NCI-H128 (cell line): ENCODE measurements around the gene SLC9A7.

Source experiments
- DNase-seq: peaks from one replicate; lab custom pipeline; 2025; ENCODE audit not compliant: unreplicated experiment; lab: John Stamatoyannopoulos, UW

SLC9A7 gene

DNA sequence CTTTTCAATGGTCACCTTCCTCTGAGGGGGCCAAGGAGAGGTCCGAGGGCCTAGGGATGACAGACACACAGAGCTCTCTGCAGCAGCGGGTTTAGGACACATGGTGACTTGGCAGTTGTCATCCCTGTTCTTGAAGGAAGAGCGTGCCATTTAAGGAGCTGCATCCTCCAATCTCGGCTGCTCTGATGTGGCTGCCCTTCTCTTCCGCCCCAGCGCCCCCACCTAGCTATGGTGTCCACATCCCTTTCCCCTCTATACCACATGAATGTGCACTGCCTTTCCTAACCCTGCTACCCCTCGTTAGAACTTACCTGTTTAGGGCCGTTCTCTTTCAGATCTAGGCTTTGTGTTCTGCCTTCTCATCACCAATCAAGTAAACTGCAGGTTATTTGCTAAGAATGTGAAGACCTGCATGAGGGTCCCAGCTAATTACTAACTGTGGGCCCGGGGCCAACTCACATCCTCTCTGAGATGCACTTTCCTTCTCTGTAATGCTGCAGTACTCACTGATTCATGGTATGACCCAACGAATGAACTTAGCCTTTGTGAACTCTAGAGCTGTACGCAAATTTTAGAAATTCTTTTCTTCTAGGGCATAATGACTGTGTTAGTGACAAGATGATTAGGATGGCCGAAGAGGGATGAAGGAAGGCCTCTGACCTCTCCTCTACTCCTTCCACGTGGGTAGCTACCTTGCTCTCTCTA, 147.1 kb downstream of the SLC9A7 start:
- DNase-seq: no peak

- no peak for DNase-seq
These were observed 148.8 kb downstream of the SLC9A7 start for GRCh38 chrX:46610070-46610658.

DNA sequence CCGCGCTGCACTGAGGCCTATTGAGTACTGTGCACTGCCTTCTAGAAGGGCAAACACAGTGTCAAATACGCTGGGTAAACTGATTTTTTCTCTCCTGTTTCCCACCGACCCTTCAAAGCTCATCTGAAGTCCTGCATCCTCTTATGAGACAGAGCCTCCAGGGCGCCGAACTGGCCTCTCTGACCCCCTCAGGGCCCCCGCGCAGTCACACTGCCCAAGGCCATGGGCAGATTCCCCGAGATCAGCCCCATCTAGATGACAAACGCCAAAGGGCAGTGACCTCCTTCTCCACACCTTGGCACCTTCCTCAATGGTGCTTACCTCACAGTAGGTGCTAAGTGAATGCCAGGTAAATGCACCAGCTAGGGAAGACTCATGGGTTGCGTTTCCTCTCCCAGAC, 151.0 kb downstream of the SLC9A7 start:
- DNase-seq: no peak

DNA sequence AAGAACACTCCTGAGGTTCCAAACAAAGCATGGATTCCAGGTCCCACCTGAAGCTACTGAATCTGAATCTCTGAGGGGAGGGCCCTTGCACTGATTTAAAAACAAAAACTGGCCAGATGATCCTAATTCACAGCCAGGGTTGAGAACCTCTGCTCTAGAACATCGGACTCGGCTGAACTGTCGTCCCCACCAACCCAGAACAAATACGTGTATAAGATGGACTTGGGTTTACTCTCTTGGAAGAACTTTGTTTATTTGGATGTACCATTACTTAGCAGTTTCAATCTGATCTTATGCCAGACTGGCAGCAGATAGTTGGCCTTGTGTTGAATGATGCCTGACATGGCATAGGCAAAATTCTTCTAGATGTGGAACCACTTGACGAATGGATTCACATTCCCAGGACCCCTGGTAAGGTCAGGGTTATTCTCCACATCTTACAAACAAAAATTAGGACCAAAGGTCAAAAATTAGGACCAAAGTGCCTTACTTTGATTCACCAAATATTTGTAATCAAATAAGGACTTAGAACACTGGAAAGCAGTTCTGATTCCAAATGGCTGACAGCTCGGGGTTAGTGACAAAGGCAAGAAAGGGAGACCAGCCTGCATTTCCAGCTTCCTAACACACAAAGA, 156.3 kb downstream of the SLC9A7 start:
- no peak for DNase-seq

GRCh38 chrX:46601283-46601682, 157.6 kb downstream of the SLC9A7 start:
- DNase-seq: no peak

- DNase-seq: no peak
These were observed 159.8 kb downstream of the SLC9A7 start for GRCh38 chrX:46599051-46599560.

DNA sequence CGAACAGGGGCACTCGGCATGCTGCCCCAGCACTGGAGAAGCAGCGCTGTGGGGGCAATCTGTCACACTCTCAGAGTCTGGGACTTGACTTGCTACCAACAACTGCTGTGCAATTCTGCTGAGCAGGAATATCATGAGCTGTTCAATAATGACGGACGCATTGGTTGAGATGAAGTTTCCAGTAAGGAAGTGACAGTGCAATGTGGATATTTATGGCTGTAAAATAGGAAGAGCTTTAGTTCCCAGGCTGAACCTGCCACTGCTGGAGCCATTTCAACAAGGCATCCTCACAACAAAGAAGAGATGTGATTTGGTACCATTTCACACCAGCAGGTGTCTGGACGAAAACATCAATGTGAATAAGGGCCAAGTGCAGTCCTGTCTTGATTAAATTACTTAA, 161.1 kb downstream of the SLC9A7 start:
- no peak for DNase-seq

DNA sequence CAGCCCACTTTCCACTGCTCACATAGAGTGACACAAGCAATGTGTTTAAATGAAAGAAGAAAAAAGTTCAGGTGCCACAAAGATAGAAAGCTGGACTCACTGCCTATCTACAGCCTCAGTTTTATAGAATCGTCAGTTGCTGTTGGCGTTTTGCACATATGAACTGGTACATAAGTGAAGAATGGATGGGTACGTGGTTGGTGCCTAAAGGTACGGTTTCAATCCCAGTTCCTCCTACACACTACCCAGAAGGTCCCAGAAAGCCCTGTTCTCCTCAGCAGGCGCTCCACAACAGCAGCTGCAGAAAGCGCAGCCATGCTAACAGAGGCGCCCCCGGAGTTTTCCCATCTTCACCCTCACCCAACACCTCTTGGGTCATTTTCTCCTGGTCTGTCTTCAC, 161.7 kb downstream of the SLC9A7 start:
- DNase-seq: no peak

- DNase-seq: no peak
These were observed 163.8 kb downstream of the SLC9A7 start for GRCh38 chrX:46595084-46595483.

DNA sequence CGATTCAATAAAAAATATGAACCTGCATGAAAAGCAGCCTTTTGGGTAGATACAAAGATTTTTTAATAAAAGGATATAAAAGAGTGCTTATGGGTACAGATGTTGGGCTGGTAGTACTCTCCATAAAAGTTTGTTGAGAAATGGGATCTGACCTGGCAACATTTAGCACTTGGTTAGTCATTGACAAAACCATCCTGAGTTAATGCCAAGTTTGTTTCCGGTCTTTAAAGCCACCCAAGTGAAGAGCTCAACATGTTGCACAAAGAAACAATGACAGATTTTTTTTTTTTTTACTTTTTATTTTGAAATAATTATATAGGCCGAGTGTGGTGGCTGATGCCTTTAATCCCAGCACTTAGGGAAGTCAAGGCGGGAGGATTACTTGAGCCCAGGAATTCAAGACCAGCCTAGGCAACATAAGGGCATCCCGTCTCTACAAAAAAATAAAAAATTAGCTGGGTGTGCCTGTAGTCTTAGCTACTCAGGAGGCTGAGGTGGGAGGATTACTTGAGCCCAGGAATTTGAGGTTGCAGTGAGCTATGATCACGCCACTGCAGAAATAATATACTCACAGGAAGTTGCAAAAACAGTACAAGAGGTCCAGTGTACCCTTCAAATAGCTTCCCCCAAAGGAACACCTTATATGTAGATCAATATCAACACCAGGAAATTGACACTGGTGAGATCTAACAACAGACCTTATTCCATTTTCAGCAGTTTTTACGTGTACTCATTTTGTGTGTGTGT, 168.8 kb downstream of the SLC9A7 start:
- DNase-seq: no peak

GRCh38 chrX:46588263-46588662, 170.7 kb downstream of the SLC9A7 start:
- no peak for DNase-seq

GRCh38 chrX:46587753-46588171, 171.2 kb downstream of the SLC9A7 start:
- DNase-seq: no peak

GRCh38 chrX:46587158-46587557, 171.8 kb downstream of the SLC9A7 start:
- DNase-seq: no peak

- no peak for DNase-seq
These were observed 174.2 kb downstream of the SLC9A7 start for GRCh38 chrX:46584736-46585135.

GRCh38 chrX:46582966-46583365, 176.0 kb downstream of the SLC9A7 start:
- DNase-seq: no peak

GRCh38 chrX:46582325-46582724, 176.6 kb downstream of the SLC9A7 start:
- DNase-seq: no peak

- DNase-seq: no peak
These were observed 178.3 kb downstream of the SLC9A7 start for GRCh38 chrX:46580613-46581012.

GRCh38 chrX:46579250-46579649, 179.7 kb downstream of the SLC9A7 start:
- DNase-seq: no peak

GRCh38 chrX:46577221-46578005, 181.5 kb downstream of the SLC9A7 start:
- no peak for DNase-seq

GRCh38 chrX:46576458-46576857, 182.5 kb downstream of the SLC9A7 start:
- DNase-seq: no peak

DNA sequence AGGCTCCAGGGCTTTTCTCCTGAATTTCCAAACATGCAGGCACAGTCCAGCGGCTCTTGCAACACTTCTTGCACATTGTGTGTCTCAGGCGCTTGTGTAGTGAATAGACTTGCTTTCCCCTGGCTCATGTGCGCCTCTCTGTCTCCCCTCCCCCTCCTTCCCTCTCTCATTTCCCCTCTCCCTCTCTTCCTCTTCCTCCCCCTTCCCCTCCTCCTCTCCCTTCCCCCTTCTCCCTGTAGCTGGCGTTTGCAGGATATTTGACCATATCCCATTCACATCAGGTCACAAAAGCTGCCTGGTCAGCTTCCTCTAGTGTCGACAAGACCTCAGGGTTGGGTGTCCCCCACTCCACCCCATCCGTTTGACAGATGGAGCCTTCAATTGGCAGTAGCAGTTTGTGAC, 182.9 kb downstream of the SLC9A7 start:
- DNase-seq: no peak
